CD1c-positive myeloid dendritic cell (primary cell): ENCODE results near the gene TTN.
A peak's percentile ranks its signal among the peaks of the same experiment; 100 is the strongest.

ENCODE experiments used
- DNase-seq: peaks from one replicate; pipeline ENCODE4 v3.0.0-alpha.2; 2016; ENCODE audit errors: extremely low spot score

TTN gene

GRCh38 chr2:178811901-178812300, 4.7 kb upstream of the TTN start:
- DNase-seq: no peak

GRCh38 chr2:178811045-178811444, 3.8 kb upstream of the TTN start:
- no peak for DNase-seq

- no peak for DNase-seq
Measured at GRCh38 chr2:178810422-178810821, 3.2 kb upstream of the TTN start.

DNA sequence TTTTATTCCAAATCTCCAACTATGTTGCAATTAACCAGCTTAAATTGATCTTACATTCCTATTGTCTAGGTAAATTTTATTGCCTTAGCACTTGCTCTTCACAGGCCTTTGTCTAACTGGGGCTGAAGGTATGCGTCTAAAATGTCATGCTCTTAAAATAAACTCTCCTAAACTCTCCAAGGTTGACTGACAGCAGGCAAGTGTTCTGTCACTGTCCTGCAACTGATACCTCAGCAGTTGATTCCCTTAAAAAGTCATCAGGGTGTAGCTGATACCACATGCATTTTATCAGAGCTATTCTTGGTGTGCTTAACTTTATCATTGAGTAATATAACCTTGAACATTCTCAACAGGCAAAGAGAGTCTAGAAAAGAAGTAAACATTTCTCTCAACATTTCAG, 680 bp downstream of the TTN start:
- no peak for DNase-seq

- DNase-seq: no peak
Measured at GRCh38 chr2:178805457-178805856, 1.8 kb downstream of the TTN start.

DNA sequence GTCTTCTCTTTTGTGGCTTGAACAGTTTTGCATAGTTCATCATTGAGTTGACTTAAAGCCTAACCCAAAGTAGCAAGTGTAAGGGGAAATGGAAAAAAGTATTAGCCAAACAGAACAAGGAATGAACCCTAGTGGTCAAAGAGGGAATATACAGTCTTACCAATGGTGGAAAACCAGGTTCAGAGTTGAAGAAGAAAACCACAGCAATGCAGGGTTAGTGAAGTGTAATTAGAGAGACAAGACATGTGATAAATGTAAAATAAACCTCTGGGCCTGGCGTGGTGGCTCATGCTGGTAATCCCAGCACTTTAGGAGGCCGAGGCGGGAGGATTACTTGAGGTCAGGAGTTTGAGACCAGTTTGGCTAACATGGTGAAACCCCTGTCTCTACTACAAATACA, 2.4 kb downstream of the TTN start:
- peak; percentile 25 for DNase-seq

GRCh38 chr2:178800510-178800909, 6.7 kb downstream of the TTN start:
- DNase-seq: no peak

GRCh38 chr2:178799305-178799704, 7.9 kb downstream of the TTN start:
- DNase-seq: no peak

- peak; percentile 37 for DNase-seq
Measured at GRCh38 chr2:178796079-178796677, 11.0 kb downstream of the TTN start.

- no peak for DNase-seq
Measured at GRCh38 chr2:178787934-178788333, 19.3 kb downstream of the TTN start.

DNA sequence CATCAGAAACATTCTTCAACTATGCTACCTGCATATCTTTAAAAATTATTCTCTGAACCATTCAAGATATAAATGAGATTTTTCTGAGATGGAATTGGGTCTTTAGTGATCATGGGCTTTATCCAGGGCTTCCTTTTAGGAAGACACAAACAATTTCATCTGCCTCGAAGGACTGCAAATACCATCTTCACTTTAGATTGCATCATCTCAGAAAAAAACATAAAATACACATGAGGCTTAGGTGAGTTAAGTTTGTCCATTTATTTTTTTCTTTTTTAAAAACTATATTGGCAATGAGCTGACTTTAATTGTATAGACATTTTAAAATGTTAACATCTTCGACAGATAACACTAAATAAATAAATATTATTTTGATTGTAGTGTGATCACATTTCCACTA, 20.1 kb downstream of the TTN start:
- DNase-seq: no peak

DNA sequence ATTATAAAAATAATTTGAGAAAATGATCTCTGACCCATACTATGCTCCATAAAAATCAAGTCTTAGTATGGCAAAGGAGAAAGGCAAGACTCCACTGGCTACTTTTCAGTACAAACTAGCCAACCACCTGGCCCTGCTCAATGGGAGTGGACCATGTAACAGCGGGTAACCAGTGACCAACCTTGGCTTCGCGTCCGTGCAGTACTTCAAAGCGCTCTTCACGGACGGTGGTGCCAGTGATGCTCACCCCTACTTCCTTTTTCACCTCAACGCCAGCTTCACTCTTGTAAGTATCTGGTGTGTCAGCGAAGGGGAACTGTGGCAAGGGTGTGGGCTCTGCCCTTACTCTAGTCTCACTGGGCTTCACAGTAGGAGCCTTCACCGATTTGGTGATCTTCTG, 23.3 kb downstream of the TTN start:
- no peak for DNase-seq

- no peak for DNase-seq
Measured at GRCh38 chr2:178782236-178782635, 25.0 kb downstream of the TTN start.

DNA sequence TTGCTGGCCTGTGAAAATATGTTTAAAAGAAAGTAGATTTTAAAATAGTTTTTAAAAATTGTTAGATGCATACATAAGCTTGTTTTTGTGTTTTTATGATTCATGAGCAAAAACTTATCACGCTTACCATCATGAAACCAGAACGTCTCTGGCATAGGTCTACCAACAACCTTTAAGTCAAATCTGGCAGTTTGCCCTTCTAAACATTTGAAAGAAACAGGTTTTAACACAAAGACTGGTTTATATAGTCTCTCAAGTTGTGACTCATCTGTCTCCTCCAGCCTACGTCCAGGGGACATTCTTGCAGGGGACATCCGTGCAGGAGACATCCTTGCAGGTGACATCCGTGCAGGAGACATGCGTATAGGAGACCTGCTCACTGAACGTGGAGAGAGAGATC, 29.6 kb downstream of the TTN start:
- no peak for DNase-seq

DNA sequence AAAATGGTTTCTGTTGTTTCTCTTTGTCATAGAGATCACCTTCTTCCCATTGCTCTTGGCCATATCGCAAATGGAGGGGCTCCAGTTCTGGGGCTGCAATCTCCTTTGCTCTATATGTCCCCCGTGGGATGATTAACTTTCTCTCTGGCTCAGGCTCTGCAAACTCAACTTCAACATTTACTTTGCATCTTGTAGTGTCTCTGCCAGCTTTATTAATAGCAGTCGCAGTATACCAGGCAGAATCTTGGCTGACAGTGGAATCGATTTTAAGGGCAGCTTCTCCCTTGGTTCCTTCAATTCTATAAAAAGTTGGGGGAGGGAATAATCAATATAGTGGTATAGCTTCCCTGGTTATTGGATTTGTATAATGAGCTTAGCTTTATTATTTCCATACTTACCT, 30.5 kb downstream of the TTN start:
- DNase-seq: no peak

DNA sequence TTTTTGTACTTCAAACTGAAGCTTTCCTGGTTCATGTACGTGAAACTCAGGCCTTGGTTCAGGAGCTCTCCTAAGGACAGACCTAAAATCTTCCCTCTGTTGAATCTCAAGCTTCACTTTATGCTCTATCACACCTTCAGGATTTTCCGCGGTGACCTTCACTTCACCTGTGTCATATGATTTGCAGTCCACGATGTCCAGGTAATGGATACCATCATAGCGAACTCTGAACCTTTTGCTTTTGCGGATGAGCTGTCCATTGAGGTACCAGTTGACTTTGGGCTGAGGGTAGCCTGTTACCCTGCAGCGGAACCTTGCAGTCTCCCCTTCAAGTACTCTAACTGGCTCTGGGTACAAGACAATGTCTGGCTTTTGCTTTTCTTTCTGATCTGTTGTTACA, 31.2 kb downstream of the TTN start:
- DNase-seq: no peak

- no peak for DNase-seq
Measured at GRCh38 chr2:178770518-178770917, 36.7 kb downstream of the TTN start.

- DNase-seq: no peak
Measured at GRCh38 chr2:178767094-178768060, 39.8 kb downstream of the TTN start.

GRCh38 chr2:178764097-178764496, 43.1 kb downstream of the TTN start:
- no peak for DNase-seq

GRCh38 chr2:178761759-178762371, 45.4 kb downstream of the TTN start:
- DNase-seq: peak; percentile 36

GRCh38 chr2:178756843-178757242, 50.4 kb downstream of the TTN start:
- no peak for DNase-seq

DNA sequence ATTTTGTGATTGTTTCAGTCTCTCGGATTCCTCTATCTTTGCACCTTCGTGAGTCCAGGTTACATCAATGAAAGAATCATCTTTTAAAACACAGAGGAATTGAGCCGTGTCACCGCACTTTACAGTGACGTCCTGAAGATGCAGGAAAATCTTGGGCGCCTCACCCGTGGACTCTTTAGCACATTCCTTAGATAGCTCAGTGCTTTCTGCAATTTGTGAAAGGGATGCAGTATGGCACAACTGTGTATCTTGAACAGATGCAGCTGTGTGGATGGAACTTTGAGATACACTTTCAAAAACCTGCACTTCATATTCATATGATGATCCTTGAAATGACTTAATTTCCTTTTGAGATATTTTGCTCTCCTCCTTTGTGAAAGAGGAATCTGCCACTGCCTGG, 50.9 kb downstream of the TTN start:
- DNase-seq: no peak

GRCh38 chr2:178747767-178748166, 59.5 kb downstream of the TTN start:
- no peak for DNase-seq
